Measurements from ENCODE around the gene SYT13. TPM values are rescaled to one million over a fixed set of nuclear protein-coding genes. Genes with fewer than 3 reads are reported as not detected.

SYT13 gene
- total and polyA plus RNA-seq, 2 of the 4 experiments (the other 2 are of a cell fraction), result not detected

- Histone ChIP-seq H4K91ac (ENCODE audit: insufficient read depth, low read depth, low read length) (no peak overlapping the region), H3K9ac (ENCODE audit: low read depth, low read length) (no peak overlapping the region), H2BK120ac (ENCODE audit: low read depth, low read length) (no peak overlapping the region), H4K5ac (ENCODE audit: low read depth, low read length) (no peak overlapping the region), H3K14ac (replicated peaks; ENCODE audit: low read depth, low read length) (no peak overlapping the region), H3K4ac (ENCODE audit: low read depth, low read length) (no peak overlapping the region), H3K9me1 (ENCODE audit: insufficient read depth, low read length) (no peaks in the 10 kb centered on the region; the same call in 1 of the 2 replicates), H3K4me1 (ENCODE audit: control insufficient read depth, insufficient read depth, low read length) (no peaks in the 10 kb centered on the region; the same call in 1 of the 2 replicates), H2AK5ac (ENCODE audit: low read depth, low read length) (no peak overlapping the region), H2AK9ac (replicated peaks; ENCODE audit: low read depth, low read length, poor library complexity) (no peak overlapping the region), H3K23ac (ENCODE audit: low read depth, low read length) (no peak overlapping the region), H2BK5ac (ENCODE audit: low read depth, low read length, poor library complexity, severe bottlenecking) (no peak overlapping the region), H3K56ac (ENCODE audit: extremely low read depth, insufficient read depth, low read length) (no peak overlapping the region), H3K9me3 (ENCODE audit: control insufficient read depth, insufficient read depth, low read length) (no peaks in the 10 kb centered on the region), H3K27me3 (ENCODE audit: control insufficient read depth, insufficient read depth, low read length) (no peaks in the 10 kb centered on the region), H3K4me3 (ENCODE audit: insufficient read depth, low read depth, low read length) (no peak overlapping the region), H4K8ac (ENCODE audit: low read depth in 2 of 2, low read length in 2 of 2) (no peak overlapping the region), H3K36me3 (ENCODE audit: control insufficient read depth, insufficient read depth, low read length) (no peaks in the 10 kb centered on the region), H2BK20ac (ENCODE audit: low read depth, low read length) (no peak overlapping the region), H3K18ac (ENCODE audit: low read depth, low read length) (no peak overlapping the region), H3K27ac (ENCODE audit: insufficient read depth, low read length) (no peak overlapping the region), H3K4me2 (ENCODE audit: low read depth, low read length) (no peak overlapping the region), H2AFZ (replicated peaks; ENCODE audit: low read length, poor library complexity) (no peak overlapping the region), H3K79me1 (ENCODE audit: low read depth in 1 of 2, low read length in 2 of 2) (no peaks in the 10 kb centered on the region), H4K20me1 (ENCODE audit: insufficient read depth, low read length) (no peaks in the 10 kb centered on the region), H2BK15ac (ENCODE audit: low read depth, low read length) (no peak overlapping the region)
- dilution Hi-C loops (cut with HindIII; ENCODE audit: low sequenced_read_pairs, unreplicated experiment), result no loop called here
- 25% methylated on average over 2 of the region's 7 CpGs; no CpG with 5 or more reads in 1 of the 2 experiments for WGBS, 2 experiments (ENCODE audit: extremely low coverage in 2 of 2, insufficient read length in 1 of 2)
- TF ChIP-seq MAFK (IDR thresholded peaks at IDR 0.05; ENCODE audit: low read depth, low read length) (no peak), MAZ (IDR thresholded peaks at IDR 0.05; ENCODE audit: borderline replicate concordance, low read depth, low read length) (no peak), RAD21 (IDR thresholded peaks at IDR 0.05; ENCODE audit: low read length) (no peak), FOS (IDR thresholded peaks at IDR 0.05; ENCODE audit: low read depth, low read length) (no peak), CTCF (conservative IDR thresholded peaks at IDR 0.05; ENCODE audit: low read depth, low read length) (no peak), RFX5 (IDR thresholded peaks at IDR 0.05; ENCODE audit: low read depth, low read length) (no peak), POLR2A (IDR thresholded peaks at IDR 0.05; ENCODE audit: low read depth, low read length) (no peak), CEBPB (IDR thresholded peaks at IDR 0.05; ENCODE audit: low read depth, low read length) (no peak), SMC3 (IDR thresholded peaks at IDR 0.05; ENCODE audit: low read depth, low read length) (no peak), MXI1 (IDR thresholded peaks at IDR 0.05; ENCODE audit: borderline replicate concordance, low read depth, low read length) (no peak), NFE2L2 (IDR thresholded peaks at IDR 0.05; ENCODE audit: low read depth, low read length) (no peak), RCOR1 (IDR thresholded peaks at IDR 0.05; ENCODE audit: insufficient replicate concordance, low read length) (no peak), CHD1 (IDR thresholded peaks at IDR 0.05; ENCODE audit: low read depth, low read length) (no peak), BHLHE40 (IDR thresholded peaks at IDR 0.05; ENCODE audit: low read depth, low read length) (no peak)
- TF ChIP-seq, protein P1, sequence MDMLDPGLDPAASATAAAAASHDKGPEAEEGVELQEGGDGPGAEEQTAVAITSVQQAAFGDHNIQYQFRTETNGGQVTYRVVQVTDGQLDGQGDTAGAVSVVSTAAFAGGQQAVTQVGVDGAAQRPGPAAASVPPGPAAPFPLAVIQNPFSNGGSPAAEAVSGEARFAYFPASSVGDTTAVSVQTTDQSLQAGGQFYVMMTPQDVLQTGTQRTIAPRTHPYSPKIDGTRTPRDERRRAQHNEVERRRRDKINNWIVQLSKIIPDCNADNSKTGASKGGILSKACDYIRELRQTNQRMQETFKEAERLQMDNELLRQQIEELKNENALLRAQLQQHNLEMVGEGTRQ (IDR thresholded peaks at IDR 0.05; ENCODE audit: low read depth, low read length), result no peak
- TF ChIP-seq, protein P2, sequence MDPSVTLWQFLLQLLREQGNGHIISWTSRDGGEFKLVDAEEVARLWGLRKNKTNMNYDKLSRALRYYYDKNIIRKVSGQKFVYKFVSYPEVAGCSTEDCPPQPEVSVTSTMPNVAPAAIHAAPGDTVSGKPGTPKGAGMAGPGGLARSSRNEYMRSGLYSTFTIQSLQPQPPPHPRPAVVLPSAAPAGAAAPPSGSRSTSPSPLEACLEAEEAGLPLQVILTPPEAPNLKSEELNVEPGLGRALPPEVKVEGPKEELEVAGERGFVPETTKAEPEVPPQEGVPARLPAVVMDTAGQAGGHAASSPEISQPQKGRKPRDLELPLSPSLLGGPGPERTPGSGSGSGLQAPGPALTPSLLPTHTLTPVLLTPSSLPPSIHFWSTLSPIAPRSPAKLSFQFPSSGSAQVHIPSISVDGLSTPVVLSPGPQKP (IDR thresholded peaks at IDR 0.05; ENCODE audit: borderline replicate concordance, low read depth, low read length), result no peak
- intact Hi-C loops (cut with micrococcal nuclease), result no loop called here
- DNase-seq (no peak), ATAC-seq (ENCODE audit: low read depth) (no peak)
- no TSS peak for BruUV-seq (replicated peaks)
- ChIA-PET POLR2A (ENCODE audit: unreplicated experiment) (no interaction called here), CTCF (no interaction called here)
- in situ Hi-C loops (cut with MboI; ENCODE audit: low sequenced_read_pairs), result no loop called here
Measured at GRCh38 chr11:45205978-45206377, 80.2 kb downstream of the SYT13 start.
